Fibroblast of villous mesenchyme (primary cell): Measurements from ENCODE around the gene PAX8. TPM values are rescaled to one million over a fixed set of nuclear protein-coding genes. Genes with fewer than 3 reads are reported as not detected.

Experiments
- DNase-seq: peaks from one replicate; pipeline ENCODE4 v3.0.0-alpha.2; 2010; ENCODE audit warnings: low read depth
- H3K4me3 ChIP-seq: 2 replicates; pipeline ENCODE4 v1.5.1; 2011; ENCODE audit warnings: low read depth, mild to moderate bottlenecking, low read length
- total RNA-seq: library from RNA; depleted of rRNA; stranded (reverse); fragments of >200 nt; gene quantifications from 2 replicates; pipeline ENCODE4 v1.2.3, GENCODE V29; 2012
- TF ChIP-seq, protein P1 (sequence below): IDR thresholded peaks from 2 replicates; pipeline ENCODE4 v1.5.1; 2012; ENCODE audit warnings: low read depth, mild to moderate bottlenecking, low read length; ENCODE audit not compliant: insufficient read depth

PAX8 gene
- total RNA-seq, 1 donor = 1.3 TPM

DNA sequence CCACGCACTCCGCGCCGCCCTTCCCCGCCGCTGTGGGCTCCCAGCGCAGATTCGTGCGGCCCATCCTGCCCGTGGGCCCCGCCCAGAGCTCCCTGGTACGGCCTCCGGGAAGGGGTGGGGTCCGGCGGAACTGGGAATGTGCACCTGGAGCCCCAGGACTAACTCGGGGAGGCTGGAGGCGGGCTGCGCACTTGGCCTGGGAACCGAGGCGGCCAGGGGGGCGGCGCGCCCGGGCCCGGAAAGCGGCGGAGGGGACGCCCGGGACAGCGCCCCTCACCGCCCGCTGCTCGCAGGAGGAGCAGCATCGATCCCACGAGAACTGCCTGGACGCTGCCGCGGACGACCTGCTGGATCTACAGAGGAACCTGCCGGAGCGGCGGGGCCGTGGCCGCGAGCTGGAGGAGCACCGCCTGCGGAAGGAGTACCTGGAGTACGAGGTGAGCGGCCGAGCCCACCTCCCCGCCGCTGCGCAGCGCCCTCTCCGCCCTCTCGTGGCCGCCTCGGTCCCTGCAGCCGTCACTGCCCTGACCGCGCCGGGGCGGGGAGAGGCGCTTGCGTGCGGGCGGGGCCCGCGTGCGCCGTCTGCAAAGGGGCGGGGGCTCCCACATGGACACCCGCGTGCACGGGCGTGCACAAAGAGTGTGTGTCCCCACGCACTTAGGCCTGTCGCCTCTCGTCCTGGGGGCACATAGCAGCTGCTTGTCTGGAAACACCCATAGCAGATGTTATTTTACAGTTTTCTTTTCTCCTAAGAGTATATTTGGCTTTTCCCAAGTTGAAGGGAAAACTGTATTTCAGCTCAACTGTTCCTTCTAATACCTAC, 79.7 kb downstream of the PAX8 start:
- TF ChIP-seq, protein P1, sequence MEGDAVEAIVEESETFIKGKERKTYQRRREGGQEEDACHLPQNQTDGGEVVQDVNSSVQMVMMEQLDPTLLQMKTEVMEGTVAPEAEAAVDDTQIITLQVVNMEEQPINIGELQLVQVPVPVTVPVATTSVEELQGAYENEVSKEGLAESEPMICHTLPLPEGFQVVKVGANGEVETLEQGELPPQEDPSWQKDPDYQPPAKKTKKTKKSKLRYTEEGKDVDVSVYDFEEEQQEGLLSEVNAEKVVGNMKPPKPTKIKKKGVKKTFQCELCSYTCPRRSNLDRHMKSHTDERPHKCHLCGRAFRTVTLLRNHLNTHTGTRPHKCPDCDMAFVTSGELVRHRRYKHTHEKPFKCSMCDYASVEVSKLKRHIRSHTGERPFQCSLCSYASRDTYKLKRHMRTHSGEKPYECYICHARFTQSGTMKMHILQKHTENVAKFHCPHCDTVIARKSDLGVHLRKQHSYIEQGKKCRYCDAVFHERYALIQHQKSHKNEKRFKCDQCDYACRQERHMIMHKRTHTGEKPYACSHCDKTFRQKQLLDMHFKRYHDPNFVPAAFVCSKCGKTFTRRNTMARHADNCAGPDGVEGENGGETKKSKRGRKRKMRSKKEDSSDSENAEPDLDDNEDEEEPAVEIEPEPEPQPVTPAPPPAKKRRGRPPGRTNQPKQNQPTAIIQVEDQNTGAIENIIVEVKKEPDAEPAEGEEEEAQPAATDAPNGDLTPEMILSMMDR = peak; percentile 81
- peak; percentile 62 for DNase-seq
- peak overlapping the region; percentile 71 for H3K4me3 ChIP-seq

DNA sequence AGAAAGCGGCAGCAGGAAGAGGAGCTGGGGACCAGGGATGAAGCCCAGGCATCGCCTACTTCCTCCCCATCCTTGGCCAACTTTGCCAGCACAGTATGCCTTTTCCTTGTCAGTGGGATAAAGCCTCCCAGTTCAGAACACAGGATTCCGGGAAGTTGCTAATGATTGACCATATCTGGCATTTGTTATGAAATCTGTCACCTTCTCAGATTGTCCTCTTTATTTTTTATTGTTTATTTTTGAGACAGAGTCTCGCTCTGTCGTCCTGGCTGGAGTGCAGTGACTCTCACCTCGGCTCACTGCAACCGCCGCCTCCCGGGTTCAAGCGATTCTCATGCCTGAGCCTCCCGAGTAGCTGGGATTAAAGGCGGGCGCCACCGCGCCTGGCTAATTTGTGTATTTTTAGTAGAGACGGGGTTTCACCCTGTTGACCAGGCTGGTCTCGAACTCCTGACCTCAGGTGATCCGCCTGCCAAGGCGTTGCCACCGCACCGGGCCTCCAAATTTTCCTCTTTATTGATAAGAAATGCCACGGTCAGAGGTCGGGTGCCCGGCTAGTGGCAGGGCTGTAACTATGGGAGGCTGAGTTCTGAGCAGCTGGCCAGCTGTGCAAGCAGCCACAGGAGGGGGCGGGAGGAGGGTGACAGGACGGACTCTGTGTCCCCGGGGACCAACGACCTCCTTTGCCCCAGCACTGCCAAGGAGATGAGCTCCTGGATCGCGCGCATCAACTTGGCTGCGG, 80.5 kb downstream of the PAX8 start:
- no peak for DNase-seq
- TF ChIP-seq, protein P1 = no peak
- H3K4me3 ChIP-seq = peak overlapping the region; percentile 71

DNA sequence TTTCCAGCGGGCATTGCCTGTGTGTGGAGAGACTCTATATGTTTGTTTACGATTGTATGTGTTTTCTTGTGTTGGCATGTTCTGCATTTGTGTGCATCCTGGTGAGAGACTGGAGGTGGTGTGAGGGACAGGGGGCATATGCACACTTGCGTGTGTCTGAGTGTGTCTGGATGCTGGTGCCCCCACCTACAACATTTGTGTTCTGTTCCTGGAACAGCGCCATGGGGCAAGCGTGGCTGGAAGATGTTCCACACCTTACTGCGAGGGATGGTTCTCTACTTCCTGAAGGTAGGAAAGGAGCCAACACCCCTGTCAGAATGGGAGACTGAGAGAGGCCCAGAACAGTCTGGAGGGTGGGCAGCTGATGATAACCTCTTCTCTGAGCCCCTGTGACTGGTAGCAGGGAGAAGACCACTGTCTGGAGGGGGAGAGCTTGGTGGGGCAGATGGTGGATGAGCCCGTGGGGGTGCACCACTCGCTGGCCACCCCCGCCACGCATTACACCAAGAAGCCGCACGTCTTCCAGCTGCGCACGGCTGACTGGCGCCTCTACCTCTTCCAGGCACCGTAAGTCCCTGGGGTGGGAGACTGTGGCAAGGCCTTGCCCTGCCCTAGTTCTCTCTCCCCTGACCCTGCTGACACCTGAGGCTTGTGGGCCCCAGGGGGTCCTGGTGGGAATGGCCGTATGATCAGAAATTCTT, 81.2 kb downstream of the PAX8 start:
- TF ChIP-seq, protein P1 = no peak
- DNase-seq = no peak
- no peak overlapping the region for H3K4me3 ChIP-seq

DNA sequence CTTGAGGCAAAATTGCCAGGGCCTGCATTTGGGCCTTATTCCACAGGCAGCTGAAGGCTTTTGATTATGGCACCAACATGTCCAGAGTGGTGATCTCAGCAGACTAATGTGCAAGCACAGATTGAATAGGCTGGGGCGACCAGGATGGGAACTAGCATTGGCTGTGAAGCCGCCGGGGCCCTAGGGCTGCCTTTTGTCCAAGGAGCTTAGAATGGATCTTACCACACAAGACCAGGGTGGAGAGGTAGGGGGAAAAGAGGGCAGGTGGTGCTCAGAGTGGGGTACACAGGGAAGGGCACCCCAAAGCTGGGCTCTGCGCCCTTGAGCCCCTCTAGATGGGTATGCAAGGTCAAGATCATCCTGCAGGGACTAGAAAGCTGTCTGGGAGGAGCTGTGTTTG, 81.9 kb downstream of the PAX8 start:
- TF ChIP-seq, protein P1 = no peak

DNA sequence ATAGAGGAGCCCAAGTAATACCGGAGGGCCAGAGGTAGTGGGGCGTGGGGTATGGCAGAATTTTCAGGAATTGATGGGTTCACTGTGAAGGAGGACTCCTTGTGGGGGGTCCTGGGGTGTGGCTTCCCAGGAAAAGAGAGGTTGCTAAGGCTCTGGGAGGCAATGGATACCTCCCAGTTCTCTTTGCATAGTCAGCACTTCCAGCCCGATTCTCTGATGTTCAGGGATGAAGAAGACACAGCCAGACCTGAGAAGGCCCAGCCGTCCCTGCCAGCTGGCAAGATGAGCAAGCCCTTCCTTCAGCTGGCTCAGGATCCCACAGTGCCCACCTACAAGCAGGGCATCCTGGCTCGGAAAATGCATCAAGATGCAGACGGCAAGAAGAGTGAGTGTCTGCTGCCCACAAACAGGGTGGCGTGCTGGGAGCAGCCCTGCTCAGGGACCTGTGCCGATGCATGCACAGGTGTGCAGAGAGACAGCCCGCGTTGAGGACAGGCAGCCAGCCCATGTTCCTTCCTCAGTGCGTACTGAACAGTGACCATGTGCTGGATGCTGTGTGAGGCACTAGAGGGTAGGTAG, 82.7 kb downstream of the PAX8 start:
- DNase-seq = no peak
- H3K4me3 ChIP-seq = no peak overlapping the region
- TF ChIP-seq, protein P1 = no peak

More for the DNA sequence above, 81.9 kb downstream of the PAX8 start:
- H3K4me3 ChIP-seq = no peak overlapping the region
- DNase-seq = no peak

DNA sequence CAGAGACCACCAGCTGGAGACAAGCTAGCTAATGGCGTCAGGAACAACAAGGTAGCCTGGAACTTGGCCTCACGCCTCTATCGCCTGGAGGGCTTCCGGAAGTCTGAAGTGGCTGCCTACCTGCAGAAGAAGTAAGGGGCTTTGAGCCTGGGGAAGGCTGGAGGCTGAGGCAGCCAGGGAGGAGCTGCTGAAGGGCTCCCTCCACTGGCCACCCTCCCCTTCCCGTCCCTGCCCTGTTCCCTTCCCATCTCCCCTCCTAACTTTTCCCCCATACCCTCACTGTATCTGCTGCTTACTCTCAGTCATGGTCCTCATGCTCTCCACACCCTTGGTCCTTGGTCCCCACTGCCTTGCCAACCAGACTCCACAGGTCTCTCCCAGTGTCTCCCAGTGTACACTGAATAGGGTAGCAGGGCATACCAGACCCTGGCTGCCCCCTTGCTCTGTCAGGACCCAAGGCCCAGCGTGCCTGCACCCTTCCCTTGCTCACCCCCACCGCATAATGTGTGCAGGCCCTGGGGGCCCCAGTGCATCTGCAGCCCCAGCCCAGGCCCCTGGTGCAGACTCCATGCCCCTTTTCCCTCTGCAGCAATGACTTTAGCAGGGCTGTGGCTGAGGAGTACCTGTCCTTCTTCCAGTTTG, 86.1 kb downstream of the PAX8 start:
- no peak for DNase-seq
- TF ChIP-seq, protein P1 = no peak
- no peak overlapping the region for H3K4me3 ChIP-seq
